K562 (cell line): ENCODE measurements around the gene GTF2H4. TPM values are rescaled to one million over a fixed set of nuclear protein-coding genes. Genes with fewer than 3 reads are reported as not detected.

ENCODE experiments used
- FOXK2 ChIP-seq, 2 experiments: fragments of 450-650 bp; IDR thresholded peaks in 1 of 2; conservative IDR thresholded peaks in 1 of 2; 2 replicates each; pipeline ENCODE4 v1.6.1; 2016; ENCODE audit warnings: low read depth in 2 of 2, mild to moderate bottlenecking in 1 of 2
- HSF4 ChIP-seq: fragments of 250-450 bp; sonication (Bioruptor Pico); IDR thresholded peaks from 2 replicates; pipeline ENCODE4 v2.1.2; 2022; ENCODE audit warnings: mild to moderate bottlenecking, moderate library complexity, borderline replicate concordance
- MYC ChIP-seq, 2 experiments: fragments of 250-450 bp in 1 of 2; sonication (Bioruptor Pico) in 1 of 2; IDR thresholded peaks; 2 replicates each; pipeline versions ENCODE4 v1.5.1 to v1.6.1; 2012 to 2021; ENCODE audit warnings: low read depth in 2 of 2, borderline replicate concordance in 1 of 2, improper control_type of control experiment in 1 of 2, low read length in 1 of 2, mild to moderate bottlenecking in 1 of 2, moderate library complexity in 1 of 2
- MYNN ChIP-seq, 2 experiments: sonication (generic); formaldehyde crosslinking in 1 of 2; IDR thresholded peaks; 2 replicates each; pipeline versions ENCODE4 v1.5.0 to v1.6.1; 2016 to 2020; ENCODE audit warnings: antibody characterized with exemption in 1 of 2, missing genetic modification reagents in 1 of 2
- NBN ChIP-seq: fragments of 450-650 bp; IDR thresholded peaks from 2 replicates; pipeline ENCODE4 v1.6.1; 2016; ENCODE audit warnings: low read depth, mild to moderate bottlenecking
- PML ChIP-seq: IDR thresholded peaks from 2 replicates; pipeline ENCODE4 v1.6.1; 2012; ENCODE audit warnings: low read length, inconsistent platforms
- SMARCC2 ChIP-seq: fragments of 450-650 bp; IDR thresholded peaks from 2 replicates; pipeline ENCODE4 v1.6.1; 2017; ENCODE audit warnings: antibody characterized with exemption, moderate library complexity, mild to moderate bottlenecking, low read depth
- SMARCE1 ChIP-seq: fragments of 450-650 bp; IDR thresholded peaks from 2 replicates; pipeline ENCODE4 v1.7.1; 2016; ENCODE audit warnings: mild to moderate bottlenecking
- SOX6 ChIP-seq: fragments of 450-650 bp; IDR thresholded peaks from 2 replicates; pipeline ENCODE4 v1.6.1; 2014; ENCODE audit warnings: mild to moderate bottlenecking
- TARDBP ChIP-seq: fragments of 450-650 bp; IDR thresholded peaks from 2 replicates; pipeline ENCODE4 v1.6.1; 2016
- ZNF584 ChIP-seq: fragments of 200-800 bp; sonication (Bioruptor generic); IDR thresholded peaks from 2 replicates; pipeline ENCODE4 v1.6.1; 2016; ENCODE audit warnings: low read depth, mild to moderate bottlenecking, missing genetic modification characterization, missing compliant biosample characterization
- polyA plus RNA-seq, 8 experiments: library from polyadenylated mRNA; depleted of rRNA in 4 of 8; stranded (reverse) in 5 of 8; unstranded in 3 of 8; fragments of >200 nt; fragmentation: Nextera tagmentation in 2 of 8; fragmentation: Illumina TruSeq in 1 of 8; extraction: Ambion mirVana in 2 of 8; extraction: Trizol in 1 of 8; gene quantifications; 2 replicates each; pipeline versions ENCODE4 v1.2.1 to v1.2.3, GENCODE V29; 2011 to 2014; ENCODE audit warnings: inconsistent platforms in 1 of 8, missing spikeins in 1 of 8
- total RNA-seq, 7 experiments: library from RNA; depleted of rRNA in 6 of 7; stranded (reverse); fragments of >200 nt in 6 of 7; fragmentation: Illumina TruSeq in 2 of 7; extraction: Trizol in 2 of 7; gene quantifications; 2 replicates each; pipeline versions ENCODE4 v1.2.1 to v1.2.3, GENCODE V29; 2011 to 2021; ENCODE audit warnings: low replicate concordance in 1 of 7
- TF ChIP-seq, protein P1 (sequence below): fragments of 450-650 bp; IDR thresholded peaks from one replicate; pipeline ENCODE4 v1.6.1; 2018; ENCODE audit warnings: mild to moderate bottlenecking, moderate library complexity; ENCODE audit not compliant: partially characterized antibody
- TF ChIP-seq, protein P2 (sequence below): IDR thresholded peaks from 2 replicates; pipeline ENCODE4 v1.6.1; 2011; ENCODE audit not compliant: insufficient read length; ENCODE audit errors: extremely low read depth
- TF ChIP-seq, protein P3 (sequence below), 3 experiments: fragments of 200-800 bp in 1 of 3; fragments of 250-450 bp in 1 of 3; fragments of 450-650 bp in 1 of 3; sonication (Bioruptor Pico) in 1 of 3; sonication (Bioruptor generic) in 1 of 3; formaldehyde crosslinking in 1 of 3; IDR thresholded peaks; 2 replicates each; pipeline versions ENCODE4 v1.6.1 to v1.8.0; 2016 to 2022; ENCODE audit warnings: mild to moderate bottlenecking in 2 of 3, missing genetic modification characterization in 2 of 3, missing compliant biosample characterization in 1 of 3, moderate library complexity in 1 of 3
- TF ChIP-seq, protein P4 (sequence below): fragments of 250-450 bp; sonication (Bioruptor Pico); IDR thresholded peaks from 2 replicates; pipeline ENCODE4 v1.8.0; 2021; ENCODE audit warnings: borderline replicate concordance, mild to moderate bottlenecking, moderate library complexity; ENCODE audit not compliant: poor library complexity, severe bottlenecking
- TF ChIP-seq, protein P5 (sequence below): sonication (generic); IDR thresholded peaks from 2 replicates; pipeline ENCODE4 v1.6.1; 2016

The GTF2H4 gene
- total and polyA plus RNA-seq, 9 of the 15 experiments (the other 6 are each of a cell fraction or from before 2014, with no cell fraction given) = 3.6 to 86.1 (median 39.6) TPM

DNA sequence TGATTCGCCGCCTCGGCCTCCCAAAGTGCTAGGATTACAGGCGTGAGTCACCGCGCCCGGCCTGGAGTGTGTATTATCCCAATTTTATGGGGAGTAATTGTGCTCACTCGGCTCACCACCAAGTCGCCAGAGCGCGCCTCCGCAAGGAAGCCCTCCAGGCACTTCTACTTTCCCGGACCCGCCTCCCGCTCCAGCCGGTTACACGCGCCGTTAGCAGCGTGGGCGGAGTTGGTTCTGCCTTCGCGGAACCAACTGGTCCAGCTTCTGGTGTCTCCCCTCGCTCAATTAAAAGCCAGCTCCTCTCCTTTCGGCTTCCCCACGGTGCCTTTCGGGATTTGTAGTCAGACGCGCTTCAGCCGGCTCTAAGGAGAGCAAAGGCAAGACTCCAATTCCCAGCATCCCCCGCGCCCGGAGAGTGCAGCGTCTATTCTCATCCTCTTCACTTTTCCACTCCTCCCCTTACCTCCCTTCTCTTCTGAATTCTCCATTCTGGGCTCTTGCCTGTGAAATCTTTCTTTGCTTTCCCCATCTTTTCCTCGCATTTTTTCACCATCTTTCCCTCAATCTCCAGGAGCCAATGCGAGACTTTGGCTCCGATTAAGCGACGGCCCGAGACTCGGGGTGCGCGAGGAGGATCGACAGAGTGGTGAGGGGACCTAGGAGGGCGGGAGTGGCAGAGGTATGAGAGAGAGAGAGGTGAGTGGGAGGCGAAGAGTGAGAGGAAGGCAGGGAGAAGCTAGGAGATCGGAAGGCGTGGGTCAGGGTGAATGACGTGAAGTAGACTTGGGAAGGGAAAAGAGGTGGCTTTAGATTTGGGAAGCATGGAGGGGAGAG, at the start of gene GTF2H4 (continued):
- TF ChIP-seq FOXK2 (conservative IDR thresholded peaks at IDR 0.05 in 1 of 2, IDR thresholded peaks at IDR 0.05 in 1 of 2; ENCODE audit: low read depth in 2 of 2) (peak; percentile 70 to 71; a peak in 3 of 4 replicates), SMARCE1 (peak; percentile 78; the same call in 1 of the 2 replicates), PML (peak; percentile 29; the same call in 1 of the 2 replicates), MYC (IDR thresholded peaks at IDR 0.05; ENCODE audit: low read depth, low read length) (peak; percentile 95), MYC (CRISPR knock-in tag; IDR thresholded peaks at IDR 0.05; ENCODE audit: borderline replicate concordance, low read depth) (peak; percentile 94), ZNF584 (CRISPR knock-in tag) (peak; percentile 93), TARDBP (no peak), MYNN (IDR thresholded peaks at IDR 0.05) (peak; percentile 75), MYNN (CRISPR knock-in tag; IDR thresholded peaks at IDR 0.05) (no peak), NBN (peak; percentile 90), SMARCC2 (0 out of 2 replicates have a peak, but pooled peaks have one; percentile 42), HSF4 (CRISPR knock-in tag) (peak; percentile 36; the same call in 1 of the 2 replicates), SOX6 (peak; percentile 72)
- TF ChIP-seq, protein P1, sequence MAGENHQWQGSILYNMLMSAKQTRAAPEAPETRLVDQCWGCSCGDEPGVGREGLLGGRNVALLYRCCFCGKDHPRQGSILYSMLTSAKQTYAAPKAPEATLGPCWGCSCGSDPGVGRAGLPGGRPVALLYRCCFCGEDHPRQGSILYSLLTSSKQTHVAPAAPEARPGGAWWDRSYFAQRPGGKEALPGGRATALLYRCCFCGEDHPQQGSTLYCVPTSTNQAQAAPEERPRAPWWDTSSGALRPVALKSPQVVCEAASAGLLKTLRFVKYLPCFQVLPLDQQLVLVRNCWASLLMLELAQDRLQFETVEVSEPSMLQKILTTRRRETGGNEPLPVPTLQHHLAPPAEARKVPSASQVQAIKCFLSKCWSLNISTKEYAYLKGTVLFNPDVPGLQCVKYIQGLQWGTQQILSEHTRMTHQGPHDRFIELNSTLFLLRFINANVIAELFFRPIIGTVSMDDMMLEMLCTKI = no peak
- TF ChIP-seq, protein P2, sequence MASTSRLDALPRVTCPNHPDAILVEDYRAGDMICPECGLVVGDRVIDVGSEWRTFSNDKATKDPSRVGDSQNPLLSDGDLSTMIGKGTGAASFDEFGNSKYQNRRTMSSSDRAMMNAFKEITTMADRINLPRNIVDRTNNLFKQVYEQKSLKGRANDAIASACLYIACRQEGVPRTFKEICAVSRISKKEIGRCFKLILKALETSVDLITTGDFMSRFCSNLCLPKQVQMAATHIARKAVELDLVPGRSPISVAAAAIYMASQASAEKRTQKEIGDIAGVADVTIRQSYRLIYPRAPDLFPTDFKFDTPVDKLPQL = no peak
- TF ChIP-seq, protein P3, sequence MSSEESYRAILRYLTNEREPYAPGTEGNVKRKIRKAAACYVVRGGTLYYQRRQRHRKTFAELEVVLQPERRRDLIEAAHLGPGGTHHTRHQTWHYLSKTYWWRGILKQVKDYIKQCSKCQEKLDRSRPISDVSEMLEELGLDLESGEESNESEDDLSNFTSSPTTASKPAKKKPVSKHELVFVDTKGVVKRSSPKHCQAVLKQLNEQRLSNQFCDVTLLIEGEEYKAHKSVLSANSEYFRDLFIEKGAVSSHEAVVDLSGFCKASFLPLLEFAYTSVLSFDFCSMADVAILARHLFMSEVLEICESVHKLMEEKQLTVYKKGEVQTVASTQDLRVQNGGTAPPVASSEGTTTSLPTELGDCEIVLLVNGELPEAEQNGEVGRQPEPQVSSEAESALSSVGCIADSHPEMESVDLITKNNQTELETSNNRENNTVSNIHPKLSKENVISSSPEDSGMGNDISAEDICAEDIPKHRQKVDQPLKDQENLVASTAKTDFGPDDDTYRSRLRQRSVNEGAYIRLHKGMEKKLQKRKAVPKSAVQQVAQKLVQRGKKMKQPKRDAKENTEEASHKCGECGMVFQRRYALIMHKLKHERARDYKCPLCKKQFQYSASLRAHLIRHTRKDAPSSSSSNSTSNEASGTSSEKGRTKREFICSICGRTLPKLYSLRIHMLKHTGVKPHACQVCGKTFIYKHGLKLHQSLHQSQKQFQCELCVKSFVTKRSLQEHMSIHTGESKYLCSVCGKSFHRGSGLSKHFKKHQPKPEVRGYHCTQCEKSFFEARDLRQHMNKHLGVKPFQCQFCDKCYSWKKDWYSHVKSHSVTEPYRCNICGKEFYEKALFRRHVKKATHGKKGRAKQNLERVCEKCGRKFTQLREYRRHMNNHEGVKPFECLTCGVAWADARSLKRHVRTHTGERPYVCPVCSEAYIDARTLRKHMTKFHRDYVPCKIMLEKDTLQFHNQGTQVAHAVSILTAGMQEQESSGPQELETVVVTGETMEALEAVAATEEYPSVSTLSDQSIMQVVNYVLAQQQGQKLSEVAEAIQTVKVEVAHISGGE (CRISPR knock-in tag; IDR thresholded peaks at IDR 0.05) = peak; percentile 97 to 99 (median 99)
- TF ChIP-seq, protein P4, sequence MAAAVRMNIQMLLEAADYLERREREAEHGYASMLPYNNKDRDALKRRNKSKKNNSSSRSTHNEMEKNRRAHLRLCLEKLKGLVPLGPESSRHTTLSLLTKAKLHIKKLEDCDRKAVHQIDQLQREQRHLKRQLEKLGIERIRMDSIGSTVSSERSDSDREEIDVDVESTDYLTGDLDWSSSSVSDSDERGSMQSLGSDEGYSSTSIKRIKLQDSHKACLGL (CRISPR knock-in tag) = peak; percentile 13
- TF ChIP-seq, protein P5, sequence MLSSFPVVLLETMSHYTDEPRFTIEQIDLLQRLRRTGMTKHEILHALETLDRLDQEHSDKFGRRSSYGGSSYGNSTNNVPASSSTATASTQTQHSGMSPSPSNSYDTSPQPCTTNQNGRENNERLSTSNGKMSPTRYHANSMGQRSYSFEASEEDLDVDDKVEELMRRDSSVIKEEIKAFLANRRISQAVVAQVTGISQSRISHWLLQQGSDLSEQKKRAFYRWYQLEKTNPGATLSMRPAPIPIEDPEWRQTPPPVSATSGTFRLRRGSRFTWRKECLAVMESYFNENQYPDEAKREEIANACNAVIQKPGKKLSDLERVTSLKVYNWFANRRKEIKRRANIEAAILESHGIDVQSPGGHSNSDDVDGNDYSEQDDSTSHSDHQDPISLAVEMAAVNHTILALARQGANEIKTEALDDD = peak; percentile 64; the same call in 1 of the 2 replicates
